Activated CD4-positive, alpha-beta T cell treated with anti-CD3 and anti-CD28 coated beads, Interleukin-2, amount 50 U/mL, for 1 hour (primary cell): ENCODE data around the gene ZNHIT1.

Experiments used
- DNase-seq: peaks from one replicate; pipeline ENCODE4 v3.0.0-alpha.2; 2020

The ZNHIT1 gene

DNA sequence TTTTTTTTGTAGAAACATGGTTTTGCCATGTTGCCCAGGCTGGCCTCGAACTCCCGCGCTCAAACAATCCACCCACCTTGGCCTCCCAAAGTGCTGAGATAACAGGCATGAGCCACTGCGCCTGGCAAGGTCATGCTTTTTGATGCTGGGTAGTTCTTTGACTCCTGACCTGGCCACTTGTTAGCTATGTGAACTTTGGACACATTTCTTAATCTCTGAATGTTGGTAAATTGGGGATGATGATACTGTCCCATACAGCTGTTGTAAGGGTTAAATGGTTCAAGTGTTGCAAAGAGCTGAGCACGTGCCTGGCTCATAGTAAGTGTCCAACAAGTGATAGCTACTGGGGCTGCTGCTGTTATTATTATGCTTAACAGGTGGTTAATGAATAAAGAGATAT lies 2.3 kb downstream of the ZNHIT1 start:
- no peak for DNase-seq

DNA sequence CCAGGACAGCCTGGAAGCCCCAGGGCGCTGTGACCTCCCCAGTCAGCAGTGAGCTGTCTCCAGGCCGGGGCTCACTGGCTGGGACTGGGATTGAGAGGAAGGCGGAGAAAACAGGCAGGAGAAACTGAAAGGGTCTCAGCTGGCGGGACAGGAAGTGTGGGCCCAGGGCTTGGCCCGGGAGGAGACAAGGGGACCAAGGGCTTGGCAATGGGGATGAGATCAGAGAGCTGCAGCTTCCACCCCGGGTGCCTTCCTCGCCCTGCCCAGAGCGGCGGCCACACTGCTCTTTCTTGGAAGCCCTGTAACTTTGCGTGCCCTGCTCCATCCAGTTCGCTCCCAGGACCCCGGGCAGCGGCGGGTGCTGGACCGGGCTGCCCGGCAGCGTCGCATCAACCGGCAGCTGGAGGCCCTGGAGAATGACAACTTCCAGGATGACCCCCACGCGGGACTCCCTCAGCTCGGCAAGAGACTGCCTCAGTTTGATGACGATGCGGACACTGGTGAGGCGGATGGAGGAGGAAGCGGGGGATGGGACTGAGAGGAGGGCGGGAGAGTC lies 4.4 kb downstream of the ZNHIT1 start:
- DNase-seq = no peak

GRCh38 chr7:101223528-101223927 lies 5.6 kb downstream of the ZNHIT1 start:
- DNase-seq = no peak

DNA sequence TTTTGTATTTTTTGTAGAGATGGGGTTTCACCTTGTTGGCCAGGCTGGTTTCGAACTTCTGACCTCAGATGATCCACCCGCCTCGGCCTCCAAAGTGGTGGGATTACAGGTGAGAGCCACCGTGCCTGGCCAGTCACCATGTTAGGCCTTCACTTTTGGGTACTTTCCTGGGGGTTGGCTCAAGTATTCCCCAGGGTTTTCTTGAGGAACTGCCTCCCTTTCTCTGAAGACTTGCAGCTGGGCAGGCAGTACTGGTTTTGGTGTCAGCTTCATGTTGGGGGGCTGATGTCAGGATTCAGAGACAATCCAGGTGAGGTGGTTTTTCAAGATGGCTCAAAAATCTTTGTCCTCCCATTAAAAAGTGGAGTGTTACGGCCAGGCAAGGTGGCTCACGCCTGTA lies 7.7 kb downstream of the ZNHIT1 start:
- no peak for DNase-seq

DNA sequence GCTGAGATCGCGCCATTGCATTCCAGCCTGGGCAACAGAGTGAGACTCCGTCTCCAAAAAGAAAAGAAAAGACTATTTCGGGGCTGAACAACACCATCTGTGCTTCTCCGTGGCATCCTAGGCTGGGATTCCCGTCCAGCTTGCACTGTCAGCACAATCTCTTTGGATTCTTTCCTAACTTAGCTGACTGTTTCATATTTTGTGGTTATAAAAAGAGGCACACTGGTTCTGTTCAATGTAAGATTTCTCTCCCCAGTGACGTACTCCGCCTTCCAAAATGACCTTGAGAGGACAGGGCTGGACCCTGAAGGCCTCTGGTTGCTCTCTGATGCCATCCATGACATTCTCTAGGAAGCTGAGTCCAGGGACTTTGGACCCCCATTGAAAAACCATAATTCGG lies 8.8 kb downstream of the ZNHIT1 start:
- DNase-seq = no peak

DNA sequence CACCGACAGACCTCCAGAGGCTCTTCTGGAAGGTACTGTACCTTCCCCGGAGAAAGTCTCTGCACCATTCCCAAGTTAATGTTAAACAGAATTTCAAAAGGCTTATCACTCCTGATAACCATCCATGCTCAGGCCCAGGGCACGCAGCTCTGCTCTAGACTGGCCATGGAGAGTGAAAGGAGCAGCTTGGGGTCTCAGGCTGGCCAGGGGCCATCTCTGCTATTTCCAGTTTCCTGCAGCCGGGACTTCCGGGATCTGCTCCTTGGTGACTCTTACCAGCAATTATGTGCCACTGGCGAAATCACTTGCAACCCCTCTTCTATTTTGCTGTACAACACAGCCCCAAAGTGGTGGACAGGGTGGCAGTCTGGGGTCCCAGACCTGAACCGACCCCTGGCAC lies 13.7 kb downstream of the ZNHIT1 start:
- no peak for DNase-seq

GRCh38 chr7:101232141-101232850 lies 14.3 kb downstream of the ZNHIT1 start:
- DNase-seq = no peak

DNA sequence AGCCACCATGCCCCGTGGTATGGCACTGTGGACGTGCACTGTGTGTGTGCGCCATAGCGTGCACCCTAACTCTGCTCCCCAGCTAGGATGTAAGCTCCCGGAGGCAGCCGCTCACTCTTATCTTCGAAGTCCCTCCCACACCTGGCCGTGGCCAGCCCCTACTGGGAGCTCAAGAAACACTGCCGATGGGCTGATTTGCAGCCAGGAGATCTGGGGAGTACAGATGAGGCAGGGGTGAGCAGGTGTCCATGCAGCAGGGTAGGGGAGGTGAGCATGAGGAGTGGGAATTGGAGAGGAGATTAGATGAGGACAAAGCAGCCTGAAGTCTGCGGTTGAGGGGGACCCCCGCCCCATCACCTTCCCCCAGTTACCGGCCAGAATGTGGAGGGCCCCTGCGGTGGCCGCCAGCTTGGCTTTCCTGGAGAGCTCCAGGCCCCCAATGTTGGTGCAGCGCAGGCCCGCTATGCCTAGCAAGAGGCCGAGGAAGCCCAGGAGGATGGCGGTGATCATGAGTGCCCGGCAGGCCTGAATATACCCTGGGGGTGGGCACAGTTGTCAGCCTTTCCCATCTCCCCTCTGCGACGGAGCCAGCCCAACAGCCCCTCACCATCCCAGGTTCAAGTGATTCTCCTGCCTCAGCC lies 16.1 kb downstream of the ZNHIT1 start:
- DNase-seq = no peak

GRCh38 chr7:101234636-101235035 lies 16.7 kb downstream of the ZNHIT1 start:
- DNase-seq = no peak

- no peak for DNase-seq
Measured at GRCh38 chr7:101235050-101235449, 17.1 kb downstream of the ZNHIT1 start.

- DNase-seq = no peak
Measured at GRCh38 chr7:101235522-101235921, 17.6 kb downstream of the ZNHIT1 start.

DNA sequence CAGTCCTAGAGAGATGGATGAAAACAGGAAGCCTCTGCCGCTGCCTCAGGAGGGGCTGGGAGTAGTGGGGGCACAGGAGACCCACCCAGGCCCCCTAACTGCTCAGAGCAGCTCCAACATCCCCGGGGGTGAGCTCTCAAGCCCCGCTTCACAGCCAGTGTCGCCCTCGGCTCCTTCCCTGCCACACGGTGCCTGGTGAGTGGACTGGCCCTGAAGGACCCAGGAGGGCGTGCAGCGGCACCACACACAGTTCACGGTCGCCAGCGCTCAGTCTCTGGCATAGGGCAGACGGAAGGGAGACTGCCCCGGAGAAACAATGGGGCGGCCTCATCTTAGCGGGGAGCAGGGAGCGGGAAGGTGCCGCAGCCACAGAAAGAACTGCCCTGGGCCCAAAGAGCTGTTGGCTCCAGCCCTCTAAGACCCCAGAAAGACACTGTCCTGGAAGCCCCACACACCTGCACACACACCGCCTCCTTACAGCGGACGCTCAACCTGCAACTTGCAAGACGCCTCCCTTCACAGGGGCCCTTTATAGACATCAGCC lies 18.4 kb downstream of the ZNHIT1 start:
- no peak for DNase-seq

- DNase-seq = no peak
Measured at GRCh38 chr7:101237206-101238067, 19.5 kb downstream of the ZNHIT1 start, which contains the start of gene CLDN15. Gene CLDN15 (minus strand): TSS chr7:101237802. CDS start chr7:101237581, 221 bp downstream.

DNA sequence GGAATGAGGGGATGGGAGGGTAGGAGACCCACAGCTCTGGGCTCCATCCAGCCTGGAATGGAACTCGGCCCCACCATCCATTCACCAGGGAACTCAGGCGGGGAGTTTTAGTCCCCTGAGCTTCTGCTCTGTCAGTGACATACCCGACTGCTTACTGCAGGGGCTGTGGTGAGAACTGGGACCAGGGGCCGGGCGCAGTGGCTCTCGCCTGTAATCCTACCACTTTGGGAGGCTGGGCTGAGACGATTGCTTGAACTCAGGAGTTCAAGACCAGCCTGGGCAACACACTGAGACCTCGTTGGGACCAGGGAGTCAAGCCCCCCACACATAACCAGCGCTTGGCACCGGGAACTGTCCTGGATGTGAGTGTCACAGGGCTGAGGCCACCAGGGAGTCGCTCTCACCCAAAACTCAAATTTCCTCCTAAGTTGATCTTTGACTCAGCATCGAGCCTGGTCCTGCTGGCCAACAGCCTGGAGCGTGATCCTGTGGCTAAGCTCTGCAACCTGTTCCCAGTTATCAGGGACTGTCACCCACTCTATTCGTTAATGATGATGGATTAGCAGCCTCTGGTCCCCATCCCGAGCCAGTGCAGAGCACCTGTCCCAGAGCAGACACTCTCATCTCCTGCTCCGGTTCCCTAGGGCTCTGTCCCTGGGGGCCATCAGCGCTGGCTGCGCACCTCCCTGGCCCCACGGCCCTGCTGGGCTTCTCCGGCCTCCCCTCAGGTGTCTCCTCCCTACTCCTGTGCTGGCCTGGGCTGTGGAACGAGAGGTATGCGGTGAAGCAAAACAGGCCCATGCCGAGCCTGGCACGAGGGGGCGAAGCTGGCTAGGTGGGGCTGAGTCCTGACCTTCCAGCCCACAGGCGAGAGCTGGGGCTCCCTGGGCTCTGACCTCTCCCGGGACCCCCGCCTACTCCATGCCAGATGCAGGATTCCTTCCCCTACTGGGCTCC lies 20.5 kb downstream of the ZNHIT1 start:
- DNase-seq = no peak

DNA sequence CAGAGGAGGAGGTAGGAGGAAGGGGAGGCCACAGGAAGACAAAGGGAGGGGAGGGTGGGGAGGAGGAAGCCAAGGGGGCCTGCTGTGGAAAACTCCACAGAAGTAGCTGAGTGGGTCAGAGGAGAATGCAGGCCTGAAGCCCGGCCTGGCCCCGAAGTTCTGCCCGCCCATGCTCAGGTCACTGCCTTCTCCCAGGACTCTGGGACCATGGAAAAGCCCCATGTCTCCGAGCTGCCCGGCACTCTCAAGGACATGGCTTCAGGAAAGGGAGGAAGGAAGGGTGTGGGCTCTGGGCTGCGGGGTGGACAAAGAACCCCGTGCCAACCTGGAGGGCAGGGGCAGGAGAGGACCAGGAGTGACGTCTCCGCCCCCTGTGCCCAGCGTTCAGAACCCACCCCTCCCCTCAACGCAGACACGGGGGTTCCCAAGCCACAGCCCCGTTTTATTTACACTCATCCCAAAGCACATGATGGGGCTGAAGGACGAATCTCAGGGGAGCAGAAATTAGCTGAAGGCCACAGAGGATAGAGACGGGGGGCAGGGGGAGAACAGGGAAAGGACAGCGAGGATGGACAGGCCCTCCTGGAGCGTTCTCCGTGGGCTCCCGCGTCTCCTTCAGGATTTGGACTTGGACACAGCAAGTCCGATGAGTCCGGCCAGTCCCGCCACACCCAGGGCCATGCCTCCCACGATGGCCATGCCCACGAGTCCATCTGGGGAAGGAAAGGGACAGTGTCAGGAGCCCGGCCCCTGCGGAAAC lies 21.4 kb downstream of the ZNHIT1 start:
- DNase-seq = no peak

DNA sequence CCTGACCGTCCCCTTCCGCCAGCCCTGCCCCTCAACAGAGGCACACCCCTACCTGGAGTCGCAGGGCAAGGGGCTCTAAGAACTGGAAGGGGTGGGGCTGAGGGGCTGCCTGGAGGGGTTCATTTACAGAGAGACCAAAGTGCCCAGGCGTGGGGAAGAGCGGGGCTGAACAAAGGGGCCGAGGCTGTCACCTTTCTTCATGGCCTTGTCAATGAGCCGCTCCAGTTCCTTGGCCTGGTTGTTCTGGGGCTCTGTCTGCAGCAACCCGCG lies 21.9 kb downstream of the ZNHIT1 start:
- DNase-seq = no peak

DNA sequence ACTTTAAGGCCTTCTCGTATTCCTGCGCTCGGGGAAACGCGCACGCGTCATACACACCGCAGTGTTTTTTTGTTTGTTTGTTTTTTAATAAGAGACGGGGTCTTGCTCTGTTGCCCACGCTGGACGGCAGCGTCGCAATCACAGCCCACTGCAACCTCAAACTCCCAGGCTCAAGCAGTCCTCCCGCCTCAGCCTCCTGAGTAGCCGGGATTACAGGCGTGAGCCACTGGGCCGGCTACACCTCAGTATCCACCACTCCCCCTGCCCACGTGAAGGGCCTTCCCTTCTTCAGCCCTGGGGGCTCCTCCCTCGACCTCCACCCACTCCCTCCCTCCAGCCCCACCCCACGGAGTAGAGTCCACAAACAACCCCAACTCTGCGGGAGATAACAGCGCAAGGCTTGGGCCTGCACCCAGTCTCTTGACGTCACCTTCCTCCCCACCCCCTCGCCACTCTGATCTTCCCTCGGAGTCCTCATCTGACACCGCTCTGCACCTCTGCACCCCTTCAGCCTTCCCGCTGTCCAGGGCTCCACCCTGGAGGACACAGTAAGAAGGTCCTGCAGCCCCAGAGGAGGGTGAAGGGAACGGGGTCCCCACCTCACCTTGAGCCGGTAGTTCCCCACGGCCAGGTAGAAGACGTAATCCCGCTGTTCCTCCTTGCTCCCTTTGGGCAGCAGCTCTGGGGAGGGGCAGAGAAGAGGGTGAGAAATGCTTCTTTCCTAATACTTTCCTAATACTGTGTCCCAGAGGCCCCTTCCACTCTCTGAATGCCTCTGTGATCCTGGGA lies 22.5 kb downstream of the ZNHIT1 start:
- DNase-seq = no peak

DNA sequence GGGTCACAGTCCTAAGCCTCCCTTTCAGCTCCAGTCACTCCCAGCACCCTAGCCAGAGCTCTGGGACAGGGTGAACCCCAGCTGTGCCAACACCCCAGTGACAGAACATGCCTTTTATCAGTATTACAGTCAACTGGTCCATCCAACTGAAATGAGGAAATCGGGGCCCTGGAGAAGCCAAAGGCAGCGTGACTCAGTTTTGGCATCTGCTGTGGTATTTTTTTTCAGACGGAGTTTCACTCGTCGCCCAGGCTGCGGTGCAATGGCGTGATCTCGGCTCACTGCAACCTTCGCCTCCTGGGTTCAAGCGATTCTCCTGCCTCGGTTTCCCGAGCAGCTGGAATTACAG lies 23.0 kb downstream of the ZNHIT1 start:
- DNase-seq = no peak

DNA sequence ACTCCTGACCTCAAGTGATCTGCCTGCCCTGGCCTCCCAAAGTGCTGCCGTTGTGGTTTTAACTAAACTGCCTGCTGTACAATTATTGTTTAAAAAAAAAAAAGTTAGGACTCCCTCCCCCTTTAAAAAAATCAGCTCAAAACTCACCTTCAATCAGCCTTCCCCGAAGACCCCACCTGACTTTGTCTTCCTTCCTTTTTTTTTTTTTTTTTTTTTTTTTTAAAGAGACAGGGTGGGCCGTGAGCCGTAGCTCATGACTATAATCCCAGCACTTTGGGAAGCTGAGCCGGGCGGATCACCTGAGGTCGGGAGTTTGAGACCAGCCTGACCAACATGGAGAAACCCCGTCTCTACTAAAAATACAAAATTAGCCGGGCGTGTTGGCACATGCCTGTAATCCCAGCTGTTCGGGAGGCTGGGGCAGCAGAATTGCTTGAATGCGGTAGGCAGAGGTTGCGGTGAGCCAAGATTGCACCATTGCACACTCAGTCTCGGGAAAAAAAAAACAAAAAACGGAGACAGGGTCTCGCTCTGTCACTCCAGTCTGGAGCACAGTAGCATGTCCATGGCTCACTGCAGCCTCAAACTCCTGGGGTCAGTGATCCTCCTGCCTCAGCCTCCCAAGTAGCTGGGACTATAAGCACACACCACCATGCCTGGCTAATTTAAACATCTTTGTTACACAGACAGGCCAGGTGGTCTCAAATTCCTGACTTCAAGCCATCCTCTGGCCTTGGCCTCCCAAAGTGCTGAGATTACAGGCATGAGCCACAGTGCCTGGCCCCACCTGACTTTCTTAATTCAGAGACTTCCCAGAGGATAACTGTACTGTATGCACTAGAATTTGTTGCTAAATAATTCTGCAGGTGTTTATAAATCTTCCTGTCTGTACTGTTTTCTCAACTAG lies 23.7 kb downstream of the ZNHIT1 start:
- DNase-seq = no peak
